Measurements from ENCODE around the gene PIGS.
"Not testable (repeated sequence)": the region's sequence is repeated elsewhere in the genome, so short reads cannot be mapped to it uniquely, and the experiment has no call there.

Gene PIGS

GRCh38 chr17:28613931-28614381, 42.6 kb upstream of the PIGS start, which contains the start of gene RSKR:
RSKR (minus strand) TSS chr17:28614185; CDS start chr17:28614161, 24 bp downstream.
- H3K36me3 Mint-ChIP-seq (ENCODE audit: low read depth) = peaks cover 53% of the 10 kb centered on the region
- DNase-seq = no peak
- H3K4me1 Mint-ChIP-seq = no peaks in the 10 kb centered on the region
- peak within 1 kb of the TSS; percentile 64 for H3K27ac Mint-ChIP-seq
- H3K4me3 Mint-ChIP-seq = no peak within 1 kb of the TSS
- H3K27me3 Mint-ChIP-seq (ENCODE audit: low read depth, poor library complexity) = no peaks in the 10 kb centered on the region
- no peaks in the 10 kb centered on the region for H3K9me3 Mint-ChIP-seq
- no peak for TF ChIP-seq CTCF (IDR thresholded peaks at IDR 0.05)

GRCh38 chr17:28612936-28613872, 41.9 kb upstream of the PIGS start:
- H3K4me1 Mint-ChIP-seq = no peaks in the 10 kb centered on the region
- H3K4me3 Mint-ChIP-seq = no peak overlapping the region
- H3K27me3 Mint-ChIP-seq (ENCODE audit: low read depth, poor library complexity) = no peaks in the 10 kb centered on the region
- no peaks in the 10 kb centered on the region for H3K9me3 Mint-ChIP-seq
- H3K27ac Mint-ChIP-seq = peak overlapping the region; percentile 64
- TF ChIP-seq CTCF (IDR thresholded peaks at IDR 0.05) = peak; percentile 64
- peak; percentile 46 for DNase-seq
- H3K36me3 Mint-ChIP-seq (ENCODE audit: low read depth) = peaks cover 46% of the 10 kb centered on the region

GRCh38 chr17:28612531-28612930, 41.2 kb upstream of the PIGS start:
- no peak for DNase-seq
- H3K27ac Mint-ChIP-seq = peak overlapping the region; percentile 61
- peaks cover 52% of the 10 kb centered on the region for H3K36me3 Mint-ChIP-seq (ENCODE audit: low read depth)
- no peak for TF ChIP-seq CTCF (IDR thresholded peaks at IDR 0.05)
- H3K4me3 Mint-ChIP-seq = no peak overlapping the region
- no peaks in the 10 kb centered on the region for H3K9me3 Mint-ChIP-seq
- H3K4me1 Mint-ChIP-seq = no peaks in the 10 kb centered on the region
- no peaks in the 10 kb centered on the region for H3K27me3 Mint-ChIP-seq (ENCODE audit: low read depth, poor library complexity)

GRCh38 chr17:28610376-28610775, 39.1 kb upstream of the PIGS start:
- no peak for TF ChIP-seq CTCF (IDR thresholded peaks at IDR 0.05)
- no peaks in the 10 kb centered on the region for H3K27me3 Mint-ChIP-seq (ENCODE audit: low read depth, poor library complexity)

GRCh38 chr17:28604031-28604430, 32.7 kb upstream of the PIGS start:
- not testable (repeated sequence) for DNase-seq; H3K4me1 Mint-ChIP-seq; H3K27me3 Mint-ChIP-seq (ENCODE audit: low read depth, poor library complexity); H3K9me3 Mint-ChIP-seq; H3K4me3 Mint-ChIP-seq; H3K27ac Mint-ChIP-seq
- peaks cover 44% of the 10 kb centered on the region for H3K36me3 Mint-ChIP-seq (ENCODE audit: low read depth)

More at GRCh38 chr17:28610376-28610775, 39.1 kb upstream of the PIGS start:
- Mint-ChIP-seq H3K4me3 (no peak overlapping the region), H3K9me3 (no peaks in the 10 kb centered on the region), H3K36me3 (ENCODE audit: low read depth) (peaks cover 53% of the 10 kb centered on the region), H3K27ac (peak overlapping the region; percentile 75), H3K4me1 (no peaks in the 10 kb centered on the region)
- DNase-seq = no peak

- Mint-ChIP-seq H3K27me3 (ENCODE audit: low read depth, poor library complexity) (no peaks in the 10 kb centered on the region), H3K27ac (peak overlapping the region; percentile 60), H3K9me3 (no peaks in the 10 kb centered on the region), H3K4me3 (peak overlapping the region; percentile 96), H3K4me1 (peaks cover 26% of the 10 kb centered on the region), H3K36me3 (ENCODE audit: low read depth) (peaks cover 35% of the 10 kb centered on the region)
- DNase-seq = no peak
- TF ChIP-seq CTCF (IDR thresholded peaks at IDR 0.05) = no peak
Measured at GRCh38 chr17:28599311-28600184, 28.2 kb upstream of the PIGS start.
